B cell (primary cell): Measurements from ENCODE around the gene BABAM1.

Experiments
- EZH2 ChIP-seq: IDR thresholded peaks from 2 replicates; pipeline ENCODE4 v1.6.1; 2012; ENCODE audit warnings: borderline replicate concordance, low read depth, mild to moderate bottlenecking, moderate library complexity, low read length; ENCODE audit not compliant: insufficient read depth, poor library complexity, severe bottlenecking
- TF ChIP-seq, protein P1 (sequence below): fragments of 200-600 bp; IDR thresholded peaks from one replicate; pipeline ENCODE4 v1.8.0; 2022; ENCODE audit warnings: antibody characterized with exemption, mild to moderate bottlenecking

DNA sequence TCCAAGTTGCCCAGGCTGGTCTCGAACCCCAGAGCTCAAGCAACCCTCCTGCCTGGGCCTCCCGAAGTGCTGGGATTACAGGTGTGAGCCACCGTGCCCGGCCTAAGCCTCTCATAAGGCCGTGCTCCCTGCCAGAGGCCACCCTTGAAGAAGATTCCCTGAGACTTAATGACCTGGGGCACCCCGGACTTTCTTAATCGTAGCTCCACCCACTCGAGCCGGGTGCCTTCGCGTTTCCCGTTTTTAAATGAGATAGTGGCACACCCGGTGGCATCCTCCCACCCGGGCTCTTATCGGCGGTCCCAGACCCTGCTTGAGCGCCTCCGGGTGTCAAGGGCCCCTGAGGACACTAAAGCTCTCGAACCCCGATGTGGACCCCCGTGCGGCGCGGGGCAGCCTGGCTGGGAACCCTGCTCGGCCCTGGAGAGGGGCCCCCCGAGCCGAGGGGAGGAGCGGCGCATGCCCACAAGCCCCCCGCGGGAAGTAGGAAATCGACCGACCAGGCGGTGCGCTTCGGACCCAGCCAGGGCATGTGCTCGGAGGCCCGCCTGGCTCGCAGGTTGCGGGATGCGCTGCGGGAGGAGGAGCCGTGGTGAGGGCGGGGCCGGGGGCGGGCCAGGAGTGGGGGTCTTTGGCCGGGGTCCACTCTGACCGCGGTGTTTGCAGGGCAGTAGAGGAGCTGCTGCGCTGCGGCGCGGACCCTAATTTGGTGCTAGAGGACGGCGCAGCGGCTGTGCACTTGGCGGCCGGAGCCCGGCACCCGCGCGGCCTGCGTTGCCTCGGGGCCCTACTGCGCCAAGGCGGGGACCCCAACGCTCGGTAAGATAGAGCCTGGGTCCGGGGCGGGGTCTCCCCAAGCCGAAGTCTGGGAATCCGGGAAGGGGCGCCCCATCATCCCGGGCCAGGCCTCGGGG lies 14.4 kb downstream of the BABAM1 start, which contains the start of gene ANKLE1:
- TF ChIP-seq, protein P1, sequence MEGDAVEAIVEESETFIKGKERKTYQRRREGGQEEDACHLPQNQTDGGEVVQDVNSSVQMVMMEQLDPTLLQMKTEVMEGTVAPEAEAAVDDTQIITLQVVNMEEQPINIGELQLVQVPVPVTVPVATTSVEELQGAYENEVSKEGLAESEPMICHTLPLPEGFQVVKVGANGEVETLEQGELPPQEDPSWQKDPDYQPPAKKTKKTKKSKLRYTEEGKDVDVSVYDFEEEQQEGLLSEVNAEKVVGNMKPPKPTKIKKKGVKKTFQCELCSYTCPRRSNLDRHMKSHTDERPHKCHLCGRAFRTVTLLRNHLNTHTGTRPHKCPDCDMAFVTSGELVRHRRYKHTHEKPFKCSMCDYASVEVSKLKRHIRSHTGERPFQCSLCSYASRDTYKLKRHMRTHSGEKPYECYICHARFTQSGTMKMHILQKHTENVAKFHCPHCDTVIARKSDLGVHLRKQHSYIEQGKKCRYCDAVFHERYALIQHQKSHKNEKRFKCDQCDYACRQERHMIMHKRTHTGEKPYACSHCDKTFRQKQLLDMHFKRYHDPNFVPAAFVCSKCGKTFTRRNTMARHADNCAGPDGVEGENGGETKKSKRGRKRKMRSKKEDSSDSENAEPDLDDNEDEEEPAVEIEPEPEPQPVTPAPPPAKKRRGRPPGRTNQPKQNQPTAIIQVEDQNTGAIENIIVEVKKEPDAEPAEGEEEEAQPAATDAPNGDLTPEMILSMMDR = no peak
- no peak for TF ChIP-seq EZH2
